HepG2 (cell line): ENCODE results near the gene FGFR4.

Experiments
- CSRNP2 ChIP-seq: sonication (generic); formaldehyde crosslinking; conservative IDR thresholded peaks from 2 replicates; pipeline ENCODE4 v1.8.0; 2022; ENCODE audit warnings: low read depth, missing genetic modification reagents
- POLR2AphosphoS5 ChIP-seq: IDR thresholded peaks from 2 replicates; pipeline ENCODE4 v1.6.1; 2012; ENCODE audit warnings: low read depth, low read length
- SETDB1 ChIP-seq: sonication (generic); formaldehyde crosslinking; IDR thresholded peaks from 2 replicates; pipeline ENCODE4 v1.5.1; 2020; ENCODE audit warnings: missing genetic modification reagents, mild to moderate bottlenecking, borderline replicate concordance
- ZFP36 ChIP-seq: fragments of 150-350 bp; IDR thresholded peaks from 2 replicates; pipeline ENCODE4 v1.6.1; 2018; ENCODE audit warnings: borderline replicate concordance, low read length, low read depth; ENCODE audit not compliant: partially characterized antibody
- TF ChIP-seq, protein P1 (sequence below): sonication (generic); formaldehyde crosslinking; IDR thresholded peaks from 2 replicates; pipeline ENCODE4 v1.5.0; 2020; ENCODE audit warnings: mild to moderate bottlenecking, missing genetic modification reagents, moderate library complexity
- TF ChIP-seq, protein P2 (sequence below): sonication (generic); formaldehyde crosslinking; IDR thresholded peaks from 2 replicates; pipeline ENCODE4 v1.4.0; 2020; ENCODE audit warnings: mild to moderate bottlenecking, missing genetic modification reagents

DNA sequence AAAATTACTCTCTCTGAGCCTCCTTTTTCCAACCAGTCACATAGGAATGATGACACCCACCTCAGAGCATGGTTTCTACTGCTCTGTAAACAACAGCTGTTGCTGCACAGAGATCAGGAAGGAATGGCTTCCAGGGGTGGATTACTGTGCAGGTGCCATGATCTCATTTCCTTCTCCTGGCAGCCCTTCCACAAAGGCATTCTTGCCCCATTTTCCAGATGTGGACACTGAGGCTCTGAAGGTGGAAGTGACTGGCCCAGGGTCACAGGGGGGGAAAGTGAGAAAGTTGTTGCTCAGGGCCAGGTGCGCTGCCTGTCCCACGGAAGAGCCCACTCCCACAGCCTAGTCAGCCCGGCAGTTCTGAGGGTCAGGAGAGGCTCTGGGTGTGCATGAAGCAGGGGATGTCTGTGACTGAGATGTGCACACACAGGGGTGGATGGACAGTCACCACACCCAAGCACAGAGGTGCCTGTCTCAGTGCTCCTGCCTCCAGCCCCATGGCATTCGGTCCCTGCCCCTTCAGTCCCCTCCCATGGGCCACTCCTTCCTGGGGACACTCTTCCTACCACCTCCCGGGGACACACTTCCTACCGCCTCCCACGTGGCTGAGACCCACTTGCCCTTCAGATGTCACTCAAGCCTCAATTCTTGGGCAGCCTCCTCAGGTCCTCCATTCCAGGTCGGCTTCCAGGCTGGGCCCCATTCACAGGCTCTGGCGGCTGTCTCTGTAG, 17.0 kb downstream of the FGFR4 start:
- TF ChIP-seq, protein P1, sequence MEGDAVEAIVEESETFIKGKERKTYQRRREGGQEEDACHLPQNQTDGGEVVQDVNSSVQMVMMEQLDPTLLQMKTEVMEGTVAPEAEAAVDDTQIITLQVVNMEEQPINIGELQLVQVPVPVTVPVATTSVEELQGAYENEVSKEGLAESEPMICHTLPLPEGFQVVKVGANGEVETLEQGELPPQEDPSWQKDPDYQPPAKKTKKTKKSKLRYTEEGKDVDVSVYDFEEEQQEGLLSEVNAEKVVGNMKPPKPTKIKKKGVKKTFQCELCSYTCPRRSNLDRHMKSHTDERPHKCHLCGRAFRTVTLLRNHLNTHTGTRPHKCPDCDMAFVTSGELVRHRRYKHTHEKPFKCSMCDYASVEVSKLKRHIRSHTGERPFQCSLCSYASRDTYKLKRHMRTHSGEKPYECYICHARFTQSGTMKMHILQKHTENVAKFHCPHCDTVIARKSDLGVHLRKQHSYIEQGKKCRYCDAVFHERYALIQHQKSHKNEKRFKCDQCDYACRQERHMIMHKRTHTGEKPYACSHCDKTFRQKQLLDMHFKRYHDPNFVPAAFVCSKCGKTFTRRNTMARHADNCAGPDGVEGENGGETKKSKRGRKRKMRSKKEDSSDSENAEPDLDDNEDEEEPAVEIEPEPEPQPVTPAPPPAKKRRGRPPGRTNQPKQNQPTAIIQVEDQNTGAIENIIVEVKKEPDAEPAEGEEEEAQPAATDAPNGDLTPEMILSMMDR (CRISPR knock-in tag): no peak
- no peak for TF ChIP-seq POLR2AphosphoS5
- TF ChIP-seq CSRNP2: no peak
- TF ChIP-seq ZFP36: no peak
- no peak for TF ChIP-seq SETDB1 (CRISPR knock-in tag)
- TF ChIP-seq, protein P2, sequence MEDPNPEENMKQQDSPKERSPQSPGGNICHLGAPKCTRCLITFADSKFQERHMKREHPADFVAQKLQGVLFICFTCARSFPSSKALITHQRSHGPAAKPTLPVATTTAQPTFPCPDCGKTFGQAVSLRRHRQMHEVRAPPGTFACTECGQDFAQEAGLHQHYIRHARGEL (CRISPR knock-in tag): no peak
